HG03064 (cell line): Measurements from ENCODE around the gene APOE.
"Not testable (repeated sequence)": the region's sequence is repeated elsewhere in the genome, so short reads cannot be mapped to it uniquely, and the experiment has no call there.

Source experiments
- ATAC-seq: cut with Tn5 transposase; IDR thresholded peaks from one replicate; pipeline ENCODE4 v1.9.1; 2021; ENCODE audit warnings: low read depth; ENCODE audit not compliant: unreplicated experiment

Gene APOE

DNA sequence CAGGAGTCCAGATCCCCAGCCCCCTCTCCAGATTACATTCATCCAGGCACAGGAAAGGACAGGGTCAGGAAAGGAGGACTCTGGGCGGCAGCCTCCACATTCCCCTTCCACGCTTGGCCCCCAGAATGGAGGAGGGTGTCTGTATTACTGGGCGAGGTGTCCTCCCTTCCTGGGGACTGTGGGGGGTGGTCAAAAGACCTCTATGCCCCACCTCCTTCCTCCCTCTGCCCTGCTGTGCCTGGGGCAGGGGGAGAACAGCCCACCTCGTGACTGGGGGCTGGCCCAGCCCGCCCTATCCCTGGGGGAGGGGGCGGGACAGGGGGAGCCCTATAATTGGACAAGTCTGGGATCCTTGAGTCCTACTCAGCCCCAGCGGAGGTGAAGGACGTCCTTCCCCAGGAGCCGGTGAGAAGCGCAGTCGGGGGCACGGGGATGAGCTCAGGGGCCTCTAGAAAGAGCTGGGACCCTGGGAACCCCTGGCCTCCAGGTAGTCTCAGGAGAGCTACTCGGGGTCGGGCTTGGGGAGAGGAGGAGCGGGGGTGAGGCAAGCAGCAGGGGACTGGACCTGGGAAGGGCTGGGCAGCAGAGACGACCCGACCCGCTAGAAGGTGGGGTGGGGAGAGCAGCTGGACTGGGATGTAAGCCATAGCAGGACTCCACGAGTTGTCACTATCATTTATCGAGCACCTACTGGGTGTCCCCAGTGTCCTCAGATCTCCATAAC, at the start of gene APOE:
Gene APOE, plus strand, starts transcription at position 360 of the 724 bp plus-strand sequence. CDS start 829 bp downstream, outside the sequence.
- no peak for ATAC-seq

GRCh38 chr19:44856421-44857083, 49.0 kb upstream of the APOE start:
- ATAC-seq: no peak

GRCh38 chr19:44857837-44858236, 47.8 kb upstream of the APOE start:
- ATAC-seq: no peak

- not testable (repeated sequence) for ATAC-seq
These were observed 44.0 kb upstream of the APOE start for GRCh38 chr19:44861576-44861975.

DNA sequence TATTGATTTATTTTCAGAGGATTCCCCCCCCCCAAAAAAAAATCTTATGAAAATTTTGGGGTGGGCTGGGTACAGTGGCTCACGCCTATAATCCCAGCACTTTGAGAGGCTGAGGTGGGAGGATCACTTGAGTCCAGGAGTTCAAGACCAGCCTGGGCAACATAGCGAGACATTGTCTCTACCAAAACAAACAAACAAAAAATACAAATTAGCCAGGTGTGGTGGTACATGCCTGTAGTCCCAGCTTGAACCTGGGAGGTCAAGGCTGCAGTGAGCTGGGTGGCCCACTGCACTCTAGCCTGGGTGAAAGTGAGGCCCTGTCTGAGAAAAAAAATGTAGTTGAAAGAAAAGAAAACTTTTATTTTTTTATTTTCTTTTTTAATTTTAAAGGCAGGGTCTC, 41.6 kb upstream of the APOE start:
- no peak for ATAC-seq

- ATAC-seq: no peak
These were observed 40.3 kb upstream of the APOE start for GRCh38 chr19:44865196-44865767.

- no peak for ATAC-seq
These were observed 38.9 kb upstream of the APOE start for GRCh38 chr19:44866664-44867063.

GRCh38 chr19:44867578-44867977, 38.0 kb upstream of the APOE start:
- no peak for ATAC-seq

DNA sequence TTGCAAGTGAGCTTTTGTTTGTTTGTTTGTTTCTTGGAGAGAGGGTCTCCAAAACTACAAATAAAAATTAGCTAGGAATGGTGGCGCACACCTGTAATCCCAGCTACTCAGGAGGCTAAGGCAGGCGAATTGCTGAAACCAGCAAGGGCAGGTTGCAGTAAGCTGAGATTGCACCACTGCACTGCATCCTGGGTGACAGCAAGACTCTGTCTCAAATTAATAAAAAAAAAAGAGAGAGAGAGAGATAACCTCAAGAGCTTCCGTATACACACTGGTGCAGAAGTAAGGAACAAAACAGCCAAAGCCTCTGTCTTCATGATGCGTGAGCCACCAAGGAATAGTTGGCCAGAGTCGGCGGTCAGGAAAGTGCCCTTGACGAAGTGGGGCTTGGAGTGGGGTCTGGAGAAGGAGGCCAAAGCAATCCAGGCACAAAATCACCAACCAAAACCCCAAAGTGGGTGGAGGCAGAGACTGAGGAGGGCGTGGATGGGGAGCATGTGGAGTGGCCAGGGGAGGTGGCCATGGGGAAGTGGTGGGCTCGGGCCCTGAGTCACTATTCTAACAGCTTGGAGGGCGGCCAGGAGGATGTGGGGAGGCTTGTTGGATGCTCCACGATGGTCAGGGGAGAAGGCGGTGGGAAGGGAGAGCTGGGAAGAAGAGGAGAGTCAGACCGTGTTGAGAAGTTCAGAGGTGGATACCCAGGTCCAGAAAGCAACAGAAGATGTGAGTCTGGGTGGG, 35.7 kb upstream of the APOE start:
- ATAC-seq: no peak

DNA sequence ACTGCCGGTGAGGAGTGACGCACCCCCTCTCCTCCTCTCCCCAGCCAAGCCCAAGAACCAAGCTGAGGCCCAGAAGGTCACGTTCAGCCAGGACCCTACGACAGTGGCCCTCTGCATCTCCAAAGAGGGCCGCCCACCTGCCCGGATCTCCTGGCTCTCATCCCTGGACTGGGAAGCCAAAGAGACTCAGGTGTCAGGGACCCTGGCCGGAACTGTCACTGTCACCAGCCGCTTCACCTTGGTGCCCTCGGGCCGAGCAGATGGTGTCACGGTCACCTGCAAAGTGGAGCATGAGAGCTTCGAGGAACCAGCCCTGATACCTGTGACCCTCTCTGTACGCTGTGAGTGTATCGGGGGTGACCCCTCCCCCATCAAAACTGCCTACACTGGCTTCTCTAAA, 33.8 kb upstream of the APOE start:
- ATAC-seq: no peak

- ATAC-seq: no peak
These were observed 32.9 kb upstream of the APOE start for GRCh38 chr19:44872661-44873060.

GRCh38 chr19:44874317-44874716, 31.3 kb upstream of the APOE start:
- ATAC-seq: no peak

GRCh38 chr19:44875666-44876451, 29.7 kb upstream of the APOE start:
- no peak for ATAC-seq

- ATAC-seq: no peak
These were observed 28.6 kb upstream of the APOE start for GRCh38 chr19:44876930-44877535.

DNA sequence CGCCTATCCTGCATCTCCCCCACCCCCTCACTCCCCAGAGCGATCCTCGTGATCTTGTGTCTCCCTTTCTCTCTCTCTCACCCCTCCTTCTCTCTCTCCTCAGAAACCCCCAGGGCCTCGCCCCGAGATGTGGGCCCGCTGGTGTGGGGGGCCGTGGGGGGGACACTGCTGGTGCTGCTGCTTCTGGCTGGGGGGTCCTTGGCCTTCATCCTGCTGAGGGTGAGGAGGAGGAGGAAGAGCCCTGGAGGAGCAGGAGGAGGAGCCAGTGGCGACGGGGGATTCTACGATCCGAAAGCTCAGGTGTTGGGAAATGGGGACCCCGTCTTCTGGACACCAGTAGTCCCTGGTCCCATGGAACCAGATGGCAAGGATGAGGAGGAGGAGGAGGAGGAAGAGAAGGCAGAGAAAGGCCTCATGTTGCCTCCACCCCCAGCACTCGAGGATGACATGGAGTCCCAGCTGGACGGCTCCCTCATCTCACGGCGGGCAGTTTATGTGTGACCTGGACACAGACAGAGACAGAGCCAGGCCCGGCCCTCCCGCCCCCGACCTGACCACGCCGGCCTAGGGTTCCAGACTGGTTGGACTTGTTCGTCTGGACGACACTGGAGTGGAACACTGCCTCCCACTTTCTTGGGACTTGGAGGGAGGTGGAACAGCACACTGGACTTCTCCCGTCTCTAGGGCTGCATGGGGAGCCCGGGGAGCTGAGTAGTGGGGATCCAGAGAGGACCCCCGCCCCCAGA, 27.3 kb upstream of the APOE start:
- no peak for ATAC-seq

GRCh38 chr19:44879309-44880065, 26.1 kb upstream of the APOE start:
- ATAC-seq: no peak

DNA sequence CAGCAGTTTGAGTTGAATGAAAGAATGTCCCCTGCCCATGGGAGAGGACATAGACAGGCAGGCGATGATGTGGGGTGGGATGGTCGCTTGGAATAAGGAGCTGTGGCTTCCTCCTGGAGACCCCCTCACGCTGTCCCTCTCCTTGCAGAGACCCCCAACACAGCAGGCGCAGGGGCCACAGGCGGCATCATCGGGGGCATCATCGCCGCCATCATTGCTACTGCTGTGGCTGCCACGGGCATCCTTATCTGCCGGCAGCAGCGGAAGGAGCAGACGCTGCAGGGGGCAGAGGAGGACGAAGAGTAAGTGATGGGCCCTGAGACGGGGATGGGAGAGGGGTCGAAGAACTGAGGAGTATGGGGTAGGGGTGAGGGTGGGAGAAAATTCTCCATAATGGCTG, 23.5 kb upstream of the APOE start:
- ATAC-seq: no peak

DNA sequence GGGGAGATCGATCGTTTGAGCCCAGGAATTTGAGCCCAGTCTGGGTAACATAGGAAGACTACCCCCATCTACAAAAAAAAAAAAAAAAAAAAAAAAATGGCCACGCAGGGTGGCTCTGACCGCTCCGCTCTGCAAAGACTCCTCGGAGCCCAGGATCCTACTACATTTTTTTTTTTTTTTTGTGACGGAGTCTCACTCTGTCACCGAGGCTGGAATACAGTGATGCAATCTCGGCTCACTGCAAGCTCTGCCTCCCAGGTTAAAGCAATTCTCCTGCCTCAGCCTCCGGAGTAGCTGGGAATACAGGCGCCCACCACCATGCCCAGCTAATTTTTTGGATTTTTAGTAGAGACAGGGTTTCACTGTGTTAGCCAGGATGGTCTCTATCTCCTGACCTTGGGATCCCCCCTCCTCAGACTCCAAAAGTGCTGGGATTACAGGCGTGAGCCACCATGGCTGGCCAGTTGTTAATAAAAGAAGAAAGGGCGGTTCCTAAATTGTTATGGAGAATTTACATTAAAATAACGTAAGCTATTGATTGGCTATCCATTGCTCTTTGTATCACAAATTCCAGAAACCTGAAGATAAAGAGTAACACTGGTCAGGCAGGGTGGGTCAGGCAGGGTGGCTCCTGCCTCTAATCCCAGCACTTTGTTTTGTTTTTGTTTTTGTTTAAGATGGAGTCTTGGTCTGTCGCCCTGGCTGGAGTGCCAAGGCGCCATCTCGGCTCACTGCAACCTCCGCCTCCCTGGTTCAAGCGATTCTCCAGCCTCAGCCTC, 22.8 kb upstream of the APOE start:
- not testable (repeated sequence) for ATAC-seq
